Measurements from ENCODE around the gene PRM3.
"Not testable (repeated sequence)": the region's sequence is repeated elsewhere in the genome, so short reads cannot be mapped to it uniquely, and the experiment has no call there.

Gene PRM3

DNA sequence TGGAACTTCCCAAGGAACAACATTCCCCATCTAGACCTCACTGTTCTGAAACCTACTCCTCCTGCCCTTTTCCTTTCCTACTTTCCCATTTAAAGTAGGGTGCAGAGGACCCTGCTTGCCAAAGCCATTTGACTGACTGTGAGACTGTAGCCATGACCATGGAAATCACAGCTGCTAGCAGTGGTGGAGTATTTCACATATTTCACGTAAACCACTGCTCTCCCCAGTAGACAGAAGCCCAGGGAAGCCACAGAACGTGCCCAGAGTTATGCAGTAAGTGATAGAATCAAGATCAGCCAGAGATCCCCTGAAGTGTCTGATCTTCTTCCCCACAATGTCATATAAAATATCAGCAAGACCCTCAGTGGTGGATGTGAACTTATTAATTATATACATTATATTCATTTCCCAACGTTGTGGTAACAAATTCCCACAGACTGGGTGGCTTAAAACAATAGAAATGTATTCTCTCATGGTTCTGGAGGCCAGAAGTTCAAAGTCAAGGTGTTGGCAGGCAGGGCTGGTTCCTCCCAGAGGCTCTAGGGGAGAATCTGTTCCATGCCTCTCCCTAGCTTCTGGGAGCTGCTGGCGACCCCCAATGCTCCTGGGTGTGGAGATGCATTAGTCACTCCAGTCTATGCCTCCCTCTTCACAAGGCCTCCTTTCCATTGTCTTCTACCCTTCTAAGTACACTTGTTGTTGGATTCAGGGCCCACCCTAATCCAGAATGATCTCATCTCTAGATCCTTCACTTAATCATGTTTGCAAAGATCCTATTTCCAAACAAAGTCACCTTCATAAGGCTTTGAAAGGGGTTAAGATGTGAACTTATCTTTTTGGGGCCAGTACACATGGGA is 28.4 kb upstream of the PRM3 start:
- no peak overlapping the region for H3K4me3 ChIP-seq (ENCODE audit: low read depth, low read length)
- TF ChIP-seq, protein P1, sequence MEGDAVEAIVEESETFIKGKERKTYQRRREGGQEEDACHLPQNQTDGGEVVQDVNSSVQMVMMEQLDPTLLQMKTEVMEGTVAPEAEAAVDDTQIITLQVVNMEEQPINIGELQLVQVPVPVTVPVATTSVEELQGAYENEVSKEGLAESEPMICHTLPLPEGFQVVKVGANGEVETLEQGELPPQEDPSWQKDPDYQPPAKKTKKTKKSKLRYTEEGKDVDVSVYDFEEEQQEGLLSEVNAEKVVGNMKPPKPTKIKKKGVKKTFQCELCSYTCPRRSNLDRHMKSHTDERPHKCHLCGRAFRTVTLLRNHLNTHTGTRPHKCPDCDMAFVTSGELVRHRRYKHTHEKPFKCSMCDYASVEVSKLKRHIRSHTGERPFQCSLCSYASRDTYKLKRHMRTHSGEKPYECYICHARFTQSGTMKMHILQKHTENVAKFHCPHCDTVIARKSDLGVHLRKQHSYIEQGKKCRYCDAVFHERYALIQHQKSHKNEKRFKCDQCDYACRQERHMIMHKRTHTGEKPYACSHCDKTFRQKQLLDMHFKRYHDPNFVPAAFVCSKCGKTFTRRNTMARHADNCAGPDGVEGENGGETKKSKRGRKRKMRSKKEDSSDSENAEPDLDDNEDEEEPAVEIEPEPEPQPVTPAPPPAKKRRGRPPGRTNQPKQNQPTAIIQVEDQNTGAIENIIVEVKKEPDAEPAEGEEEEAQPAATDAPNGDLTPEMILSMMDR (IDR thresholded peaks at IDR 0.05; ENCODE audit: low read depth, low read length, missing control alignments): no peak
- no peaks in the 10 kb centered on the region for H3K27me3 ChIP-seq (replicated peaks)
- no peaks in the 10 kb centered on the region for H3K36me3 ChIP-seq (replicated peaks)
- DNase-seq: no peak
- in situ Hi-C loops (cut with HindIII; ENCODE audit: low pct_ligation_motif_present, low sequenced_read_pairs): no loop called here
- no peak overlapping the region for H3K27ac ChIP-seq

DNA sequence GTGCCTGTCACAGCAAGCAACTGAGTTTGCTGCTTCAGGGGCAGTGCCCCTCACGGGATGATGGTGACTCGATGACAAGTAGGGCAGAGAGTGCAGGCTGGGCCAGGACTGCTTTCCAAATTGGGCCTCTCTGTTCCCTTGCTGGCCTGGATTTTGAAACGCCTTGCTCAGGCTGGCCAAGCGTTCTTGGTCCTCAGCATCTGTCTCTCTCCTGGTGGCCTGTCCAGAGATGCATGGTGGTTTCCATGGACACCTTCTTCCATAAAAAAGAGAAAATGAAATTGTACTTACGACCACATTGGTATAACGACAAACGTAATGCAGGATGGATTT is 27.1 kb upstream of the PRM3 start:
- in situ Hi-C loops (cut with HindIII; ENCODE audit: low pct_ligation_motif_present, low sequenced_read_pairs): no loop called here
- Histone ChIP-seq H3K4me3 (ENCODE audit: low read depth, low read length) (no peak overlapping the region), H3K36me3 (replicated peaks) (no peaks in the 10 kb centered on the region), H3K27me3 (replicated peaks) (no peaks in the 10 kb centered on the region), H3K27ac (no peak overlapping the region)
- TF ChIP-seq, protein P1 (IDR thresholded peaks at IDR 0.05; ENCODE audit: low read depth, low read length, missing control alignments): no peak
- DNase-seq: no peak

DNA sequence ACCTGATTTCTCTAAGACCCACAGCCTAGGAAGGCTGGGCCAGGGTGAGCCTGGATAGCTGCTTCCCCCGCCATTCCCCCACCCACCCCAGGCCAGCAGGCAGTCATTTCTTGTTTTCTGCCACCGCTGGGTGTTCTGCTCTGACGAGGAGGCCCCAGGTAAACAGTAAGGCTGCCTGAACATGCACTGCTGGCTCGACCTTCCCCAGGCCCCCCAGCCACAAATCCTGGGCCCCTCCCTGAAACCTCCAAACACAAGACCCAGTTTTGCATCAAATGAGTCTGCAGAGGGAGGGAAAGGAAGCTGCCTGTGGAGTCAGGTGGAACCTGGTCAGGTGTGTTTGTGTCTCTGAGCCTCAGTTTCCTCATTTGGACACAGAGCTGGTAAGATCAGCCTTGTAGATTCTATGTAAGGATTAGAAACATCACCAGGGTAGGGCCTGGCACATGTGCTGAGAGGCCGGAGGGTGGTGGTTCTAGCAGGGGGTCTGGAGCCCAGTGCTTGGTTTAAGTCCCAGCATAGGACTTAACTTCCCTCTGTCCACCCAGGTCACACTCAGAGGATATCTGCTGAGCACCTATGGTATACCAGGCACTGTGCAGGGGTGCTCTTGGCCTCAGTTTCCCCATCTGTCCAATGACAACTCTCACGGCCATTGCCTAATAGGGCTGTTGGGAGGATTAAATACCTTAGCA is 26.6 kb upstream of the PRM3 start:
- no peak for DNase-seq
- H3K27ac ChIP-seq: no peak overlapping the region
- no peaks in the 10 kb centered on the region for H3K27me3 ChIP-seq (replicated peaks)
- in situ Hi-C loops (cut with HindIII; ENCODE audit: low pct_ligation_motif_present, low sequenced_read_pairs): no loop called here
- TF ChIP-seq, protein P1 (IDR thresholded peaks at IDR 0.05; ENCODE audit: low read depth, low read length, missing control alignments): no peak
- no peaks in the 10 kb centered on the region for H3K36me3 ChIP-seq (replicated peaks)
- no peak overlapping the region for H3K4me3 ChIP-seq (ENCODE audit: low read depth, low read length)

DNA sequence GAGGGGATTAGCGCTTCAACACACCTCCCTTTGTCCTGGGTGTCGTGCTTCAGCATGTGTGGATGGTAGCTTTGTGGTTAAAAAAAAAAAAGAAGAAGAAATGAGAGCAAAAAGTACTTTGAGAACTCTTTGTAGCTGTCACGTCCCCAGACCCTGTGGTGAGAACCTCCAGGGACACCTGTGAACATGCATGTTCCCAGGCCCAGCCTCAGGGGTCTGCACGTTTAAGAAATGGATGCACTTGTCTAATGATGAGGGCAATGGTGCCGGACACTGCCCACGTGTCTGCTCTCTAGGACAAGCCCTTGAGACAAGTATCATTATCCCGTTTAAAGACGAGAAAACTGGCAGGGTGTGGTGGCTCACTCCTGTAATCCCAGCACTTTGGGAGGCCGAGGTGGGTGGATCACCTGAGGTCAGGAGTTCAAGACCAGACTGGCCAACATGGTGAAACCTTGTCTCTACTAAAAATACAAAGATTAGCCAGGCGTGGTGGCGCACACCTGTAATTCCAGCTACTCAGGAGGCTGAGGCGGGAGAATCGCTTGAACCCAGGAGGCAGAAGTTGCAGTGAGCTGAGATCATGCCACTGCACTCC is 25.6 kb upstream of the PRM3 start:
- H3K36me3 ChIP-seq (replicated peaks); DNase-seq; H3K4me3 ChIP-seq (ENCODE audit: low read depth, low read length); H3K27me3 ChIP-seq (replicated peaks); in situ Hi-C loops (cut with HindIII; ENCODE audit: low pct_ligation_motif_present, low sequenced_read_pairs); H3K27ac ChIP-seq: not testable (repeated sequence)

DNA sequence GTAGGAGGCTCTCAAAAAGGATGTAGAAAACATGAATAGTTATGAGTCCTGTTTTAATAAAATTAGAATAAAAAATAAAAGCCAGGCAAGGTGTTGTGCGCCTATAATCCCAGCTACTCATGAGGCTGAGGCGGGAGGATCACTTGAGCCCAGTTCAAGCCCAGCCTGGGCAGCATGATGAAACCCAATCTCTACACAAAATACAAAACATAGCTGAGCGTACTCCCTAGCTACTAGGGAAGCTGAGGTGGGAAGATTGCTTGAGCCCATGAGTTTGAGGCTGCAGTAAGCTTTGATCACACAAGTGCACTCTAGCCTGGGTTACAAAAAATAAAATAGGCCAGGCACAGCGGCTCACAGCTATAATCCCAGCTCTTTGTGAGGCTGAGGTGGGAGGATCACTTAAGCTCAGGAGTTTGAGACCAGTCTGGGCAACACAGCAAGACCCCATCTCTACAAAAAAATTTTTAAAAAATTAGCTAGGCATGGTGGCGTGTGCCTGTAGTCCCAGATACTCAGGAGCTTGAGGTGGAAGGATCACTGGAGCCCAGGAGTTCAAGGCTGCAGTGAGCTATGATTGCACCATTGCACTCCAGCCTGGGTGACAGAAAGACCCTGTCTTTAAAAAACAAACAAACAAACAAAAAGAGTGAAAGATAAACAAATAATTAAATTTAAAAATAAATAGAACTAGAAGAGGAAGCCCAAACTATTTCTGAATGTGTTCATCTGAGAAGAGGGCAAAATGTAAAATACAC is 24.9 kb upstream of the PRM3 start:
- in situ Hi-C loops (cut with HindIII; ENCODE audit: low pct_ligation_motif_present, low sequenced_read_pairs): no loop called here
- H3K27me3 ChIP-seq (replicated peaks): no peaks in the 10 kb centered on the region
- H3K4me3 ChIP-seq (ENCODE audit: low read depth, low read length): no peak overlapping the region
- TF ChIP-seq, protein P1 (IDR thresholded peaks at IDR 0.05; ENCODE audit: low read depth, low read length, missing control alignments): no peak
- DNase-seq: no peak
- no peaks in the 10 kb centered on the region for H3K36me3 ChIP-seq (replicated peaks)
- H3K27ac ChIP-seq: no peak overlapping the region
